Measurements from ENCODE around the gene SLC4A9.

The SLC4A9 gene

GRCh38 chr5:140360101-140360500 is at the start of gene SLC4A9:
TSS of gene SLC4A9 (plus strand) at chr5:140360194. CDS start at chr5:140360237, 43 bp downstream.
- no peak for DNase-seq

GRCh38 chr5:140310434-140310833 is 49.6 kb upstream of the SLC4A9 start:
- no peak for DNase-seq

- DNase-seq, result no peak
Measured at GRCh38 chr5:140311011-140311467, 49.0 kb upstream of the SLC4A9 start.

GRCh38 chr5:140312067-140312790 is 47.8 kb upstream of the SLC4A9 start:
- no peak for DNase-seq

- no peak for DNase-seq
Measured at GRCh38 chr5:140312791-140313189, 47.2 kb upstream of the SLC4A9 start.

GRCh38 chr5:140317859-140318258 is 42.1 kb upstream of the SLC4A9 start:
- no peak for DNase-seq

- no peak for DNase-seq
Measured at GRCh38 chr5:140318792-140319191, 41.2 kb upstream of the SLC4A9 start.

GRCh38 chr5:140319833-140320232 is 40.2 kb upstream of the SLC4A9 start:
- DNase-seq, result no peak

- DNase-seq, result no peak
Measured at GRCh38 chr5:140321796-140322195, 38.2 kb upstream of the SLC4A9 start.

- DNase-seq, result peak in 1 of 2 experiments; percentile 18
Measured at GRCh38 chr5:140322751-140323731, 37.0 kb upstream of the SLC4A9 start.

- no peak for DNase-seq
Measured at GRCh38 chr5:140324041-140324600, 35.9 kb upstream of the SLC4A9 start.

GRCh38 chr5:140324617-140325241 is 35.3 kb upstream of the SLC4A9 start:
- DNase-seq, result no peak

- no peak for DNase-seq
Measured at GRCh38 chr5:140325486-140325885, 34.5 kb upstream of the SLC4A9 start.

GRCh38 chr5:140327589-140327988 is 32.4 kb upstream of the SLC4A9 start:
- no peak for DNase-seq

- DNase-seq, result no peak
Measured at GRCh38 chr5:140328036-140328764, 31.8 kb upstream of the SLC4A9 start.

- no peak for DNase-seq
Measured at GRCh38 chr5:140329739-140330481, 30.1 kb upstream of the SLC4A9 start.

- DNase-seq, result no peak
Measured at GRCh38 chr5:140331638-140332037, 28.4 kb upstream of the SLC4A9 start.

GRCh38 chr5:140336388-140336787 is 23.6 kb upstream of the SLC4A9 start:
- DNase-seq, result no peak

- no peak for DNase-seq
Measured at GRCh38 chr5:140337880-140338279, 22.1 kb upstream of the SLC4A9 start.

- no peak for DNase-seq
Measured at GRCh38 chr5:140338336-140338735, 21.7 kb upstream of the SLC4A9 start.

GRCh38 chr5:140338908-140339307 is 21.1 kb upstream of the SLC4A9 start:
- no peak for DNase-seq

All from NCI-H446 (cell line).